Immature natural killer cell (primary cell): ENCODE measurements around the gene LY9. TPM values are rescaled to one million over a fixed set of nuclear protein-coding genes. Genes with fewer than 3 reads are reported as not detected.
A peak's percentile ranks its signal among the peaks of the same experiment; 100 is the strongest.

Experiments used
- DNase-seq, 3 donors: peaks; one replicate each; pipeline ENCODE4 v3.0.0; 2022; ENCODE audit warnings: mixed read lengths in 1 of 3
- H3K27ac Mint-ChIP-seq, 6 donors: one replicate each; pipeline ENCODE4 v1.8.0; 2020; ENCODE audit warnings: mixed read lengths in 6 of 6, mild to moderate bottlenecking in 5 of 6, inconsistent platforms in 4 of 6, moderate library complexity in 3 of 6
- H3K27me3 Mint-ChIP-seq, 3 donors: one replicate each; pipeline ENCODE4 v1.8.0; 2020 to 2021; ENCODE audit warnings: low read depth in 3 of 3, mild to moderate bottlenecking in 3 of 3, mixed read lengths in 3 of 3, moderate library complexity in 3 of 3, inconsistent platforms in 1 of 3
- H3K36me3 Mint-ChIP-seq, 3 donors: one replicate each; pipeline ENCODE4 v1.8.0; 2020; ENCODE audit warnings: mixed read lengths in 3 of 3, inconsistent platforms in 2 of 3, mild to moderate bottlenecking in 2 of 3
- H3K4me1 Mint-ChIP-seq, 2 donors: one replicate each; pipeline ENCODE4 v1.8.0; 2020; ENCODE audit warnings: inconsistent platforms in 2 of 2, mild to moderate bottlenecking in 2 of 2, mixed read lengths in 2 of 2, moderate library complexity in 1 of 2
- H3K4me3 Mint-ChIP-seq, 5 donors: one replicate each; pipeline ENCODE4 v1.8.0; 2020; ENCODE audit warnings: mild to moderate bottlenecking in 5 of 5, mixed read lengths in 5 of 5, inconsistent platforms in 3 of 5, moderate library complexity in 3 of 5
- H3K9me3 Mint-ChIP-seq, 6 donors: one replicate each; pipeline ENCODE4 v1.8.0; 2020; ENCODE audit warnings: mild to moderate bottlenecking in 6 of 6, mixed read lengths in 6 of 6, inconsistent platforms in 4 of 6, moderate library complexity in 3 of 6
- polyA plus RNA-seq, 3 donors: library from polyadenylated mRNA; unstranded; fragments of 300-500 nt; fragmentation: Illumina TruSeq; gene quantifications; one replicate each; pipeline ENCODE4 v1.2.3, GENCODE V29; 2021

LY9 gene
- polyA plus RNA-seq, result 10 to 100 TPM; 46.1 to 68.2 (median 57.2) TPM

- DNase-seq, result peak; percentile 80 to 88 (median 84)
- Mint-ChIP-seq H3K9me3 (no peaks in the 10 kb centered on the region), H3K27ac (peak within 1 kb of the TSS; percentile 84 to 97 (median 94)), H3K36me3 (peaks cover 0 to 4% (median 4%) of the 10 kb centered on the region in 3 donors), H3K4me1 (peaks cover 59 to 64% of the 10 kb centered on the region in 2 donors), H3K4me3 (peak within 1 kb of the TSS; percentile 85 to 96 (median 90)), H3K27me3 (peaks cover 0 to 9% (median 5%) of the 10 kb centered on the region in 3 donors)
Measured at GRCh38 chr1:160795951-160796383, at the start of gene LY9. Gene LY9, plus strand, starts transcription at chr1:160796174. Its CDS starts 14 bp downstream, at chr1:160796188.

GRCh38 chr1:160746836-160747500 lies 49.0 kb upstream of the LY9 start:
- DNase-seq, result no peak
- Mint-ChIP-seq H3K27me3 (peaks cover 6 to 16% (median 15%) of the 10 kb centered on the region in 3 donors), H3K27ac (peak overlapping the region; percentile 92 to 100 (median 94)), H3K36me3 (peaks cover 54 to 58% (median 58%) of the 10 kb centered on the region in 3 donors), H3K4me1 (peaks cover 97 to 100% of the 10 kb centered on the region in 2 donors), H3K4me3 (peak overlapping the region; percentile 60 to 97 (median 88)), H3K9me3 (no peaks in the 10 kb centered on the region)

GRCh38 chr1:160747717-160748116 lies 48.3 kb upstream of the LY9 start:
- DNase-seq, result no peak
- no peaks in the 10 kb centered on the region for H3K9me3 Mint-ChIP-seq
- H3K36me3 Mint-ChIP-seq, result peaks cover 54 to 58% (median 58%) of the 10 kb centered on the region in 3 donors
- peaks cover 6 to 19% (median 12%) of the 10 kb centered on the region in 3 donors for H3K27me3 Mint-ChIP-seq
- peaks cover 97 to 100% of the 10 kb centered on the region in 2 donors for H3K4me1 Mint-ChIP-seq
- peak overlapping the region; percentile 60 to 97 (median 79) for H3K4me3 Mint-ChIP-seq
- peak overlapping the region; percentile 92 to 100 (median 94) for H3K27ac Mint-ChIP-seq

GRCh38 chr1:160748181-160748877 lies 47.6 kb upstream of the LY9 start:
- Mint-ChIP-seq H3K27ac (peak overlapping the region; percentile 92 to 100 (median 94)), H3K4me1 (peaks cover 97 to 100% of the 10 kb centered on the region in 2 donors), H3K9me3 (no peaks in the 10 kb centered on the region), H3K4me3 (peak overlapping the region in 4 of 5 donors; percentile 60 to 97 (median 72)), H3K36me3 (peaks cover 55 to 60% (median 59%) of the 10 kb centered on the region in 3 donors), H3K27me3 (peaks cover 6 to 21% (median 10%) of the 10 kb centered on the region in 3 donors)
- no peak for DNase-seq

GRCh38 chr1:160748878-160749269 lies 47.1 kb upstream of the LY9 start:
- peaks cover 59 to 63% (median 63%) of the 10 kb centered on the region in 3 donors for H3K36me3 Mint-ChIP-seq
- H3K4me1 Mint-ChIP-seq, result peaks cover 97 to 100% of the 10 kb centered on the region in 2 donors
- peak overlapping the region; percentile 17 to 97 (median 28) for H3K4me3 Mint-ChIP-seq
- H3K9me3 Mint-ChIP-seq, result no peaks in the 10 kb centered on the region
- H3K27me3 Mint-ChIP-seq, result peaks cover 6 to 22% (median 10%) of the 10 kb centered on the region in 3 donors
- H3K27ac Mint-ChIP-seq, result peak overlapping the region; percentile 92 to 100 (median 94)
- DNase-seq, result no peak

GRCh38 chr1:160750608-160751007 lies 45.4 kb upstream of the LY9 start:
- H3K9me3 Mint-ChIP-seq, result no peaks in the 10 kb centered on the region

GRCh38 chr1:160752406-160752805 lies 43.6 kb upstream of the LY9 start:
- H3K4me1 Mint-ChIP-seq, result peaks cover 93 to 95% of the 10 kb centered on the region in 2 donors
- DNase-seq, result no peak
- H3K27ac Mint-ChIP-seq, result peak overlapping the region; percentile 95 to 98 (median 98)

More at GRCh38 chr1:160750608-160751007, 45.4 kb upstream of the LY9 start:
- H3K27me3 Mint-ChIP-seq, result peaks cover 6 to 18% (median 7%) of the 10 kb centered on the region in 3 donors
- peak overlapping the region; percentile 94 to 98 (median 96) for H3K27ac Mint-ChIP-seq
- H3K36me3 Mint-ChIP-seq, result peaks cover 54 to 64% (median 59%) of the 10 kb centered on the region in 3 donors
- H3K4me3 Mint-ChIP-seq, result peak overlapping the region; percentile 69 to 84 (median 78)
- no peak for DNase-seq
- H3K4me1 Mint-ChIP-seq, result peaks cover 93 to 95% of the 10 kb centered on the region in 2 donors

GRCh38 chr1:160752924-160753323 lies 43.0 kb upstream of the LY9 start:
- no peaks in the 10 kb centered on the region for H3K9me3 Mint-ChIP-seq
- H3K4me1 Mint-ChIP-seq, result peaks cover 92 to 95% of the 10 kb centered on the region in 2 donors
- peaks cover 55 to 61% (median 55%) of the 10 kb centered on the region in 3 donors for H3K36me3 Mint-ChIP-seq
- H3K27ac Mint-ChIP-seq, result peak overlapping the region; percentile 95 to 98 (median 98)
- peaks cover 6 to 23% (median 17%) of the 10 kb centered on the region in 3 donors for H3K27me3 Mint-ChIP-seq
- peak overlapping the region in 3 of 5 donors; percentile 24 to 59 (median 26) for H3K4me3 Mint-ChIP-seq
- DNase-seq, result no peak

More at GRCh38 chr1:160752406-160752805, 43.6 kb upstream of the LY9 start:
- peaks cover 6 to 23% (median 17%) of the 10 kb centered on the region in 3 donors for H3K27me3 Mint-ChIP-seq
- H3K9me3 Mint-ChIP-seq, result no peaks in the 10 kb centered on the region
- peaks cover 58 to 64% (median 59%) of the 10 kb centered on the region in 3 donors for H3K36me3 Mint-ChIP-seq
- peak overlapping the region; percentile 24 to 77 (median 70) for H3K4me3 Mint-ChIP-seq

- Mint-ChIP-seq H3K4me3 (peak overlapping the region in 2 of 5 donors; percentile 9 to 12), H3K9me3 (no peaks in the 10 kb centered on the region), H3K36me3 (peaks cover 48 to 54% (median 49%) of the 10 kb centered on the region in 3 donors), H3K4me1 (peaks cover 88 to 95% of the 10 kb centered on the region in 2 donors), H3K27ac (peak overlapping the region; percentile 95 to 98 (median 98)), H3K27me3 (peaks cover 6 to 23% (median 17%) of the 10 kb centered on the region in 3 donors)
- DNase-seq, result no peak
Measured at GRCh38 chr1:160753594-160753993, 42.4 kb upstream of the LY9 start.

GRCh38 chr1:160755461-160755860 lies 40.5 kb upstream of the LY9 start:
- peak overlapping the region; percentile 95 to 100 (median 96) for H3K27ac Mint-ChIP-seq
- no peak for DNase-seq
- H3K4me3 Mint-ChIP-seq, result peak overlapping the region; percentile 63 to 89 (median 78)
- H3K36me3 Mint-ChIP-seq, result peaks cover 37 to 39% (median 38%) of the 10 kb centered on the region in 3 donors
- no peaks in the 10 kb centered on the region for H3K9me3 Mint-ChIP-seq
- H3K4me1 Mint-ChIP-seq, result peaks cover 85 to 90% of the 10 kb centered on the region in 2 donors
- peaks cover 6 to 23% (median 17%) of the 10 kb centered on the region in 3 donors for H3K27me3 Mint-ChIP-seq

GRCh38 chr1:160755911-160756848 lies 39.8 kb upstream of the LY9 start:
- H3K4me3 Mint-ChIP-seq, result peak overlapping the region; percentile 63 to 89 (median 78)
- peaks cover 6 to 18% (median 17%) of the 10 kb centered on the region in 3 donors for H3K27me3 Mint-ChIP-seq
- H3K9me3 Mint-ChIP-seq, result no peaks in the 10 kb centered on the region
- peak; percentile 85 to 88 (median 87) for DNase-seq
- peaks cover 30 to 33% (median 32%) of the 10 kb centered on the region in 3 donors for H3K36me3 Mint-ChIP-seq
- H3K4me1 Mint-ChIP-seq, result peaks cover 77 to 90% of the 10 kb centered on the region in 2 donors
- H3K27ac Mint-ChIP-seq, result peak overlapping the region; percentile 95 to 100 (median 96)

GRCh38 chr1:160756849-160757201 lies 39.1 kb upstream of the LY9 start:
- Mint-ChIP-seq H3K4me1 (peaks cover 76 to 90% of the 10 kb centered on the region in 2 donors), H3K36me3 (peaks cover 27 to 30% (median 28%) of the 10 kb centered on the region in 3 donors), H3K27me3 (peaks cover 3 to 14% (median 14%) of the 10 kb centered on the region in 3 donors), H3K9me3 (peaks cover 0 to 3% (median 0%) of the 10 kb centered on the region in 6 donors), H3K4me3 (peak overlapping the region; percentile 63 to 89 (median 78)), H3K27ac (peak overlapping the region; percentile 95 to 100 (median 96))
- peak in 1 of 3 donors; percentile 70 for DNase-seq
